Medulla oblongata (tissue), 1 donor: ENCODE data around the gene CUTC.
"Not testable (repeated sequence)": the region's sequence is repeated elsewhere in the genome, so short reads cannot be mapped to it uniquely, and the experiment has no call there.

Experiments used
- DNase-seq: peaks from one replicate; pipeline ENCODE4 v3.0.0-alpha.2; 2015; ENCODE audit errors: extremely low spot score

CUTC gene

GRCh38 chr10:99742701-99743100, 10.7 kb downstream of the CUTC start:
- no peak for DNase-seq

- DNase-seq = no peak
Measured at GRCh38 chr10:99743841-99744240, 11.8 kb downstream of the CUTC start.

- DNase-seq = not testable (repeated sequence)
Measured at GRCh38 chr10:99746166-99746565, 14.1 kb downstream of the CUTC start.

- DNase-seq = no peak
Measured at GRCh38 chr10:99748823-99749451, 16.9 kb downstream of the CUTC start.

GRCh38 chr10:99750641-99751040, 18.6 kb downstream of the CUTC start:
- no peak for DNase-seq

DNA sequence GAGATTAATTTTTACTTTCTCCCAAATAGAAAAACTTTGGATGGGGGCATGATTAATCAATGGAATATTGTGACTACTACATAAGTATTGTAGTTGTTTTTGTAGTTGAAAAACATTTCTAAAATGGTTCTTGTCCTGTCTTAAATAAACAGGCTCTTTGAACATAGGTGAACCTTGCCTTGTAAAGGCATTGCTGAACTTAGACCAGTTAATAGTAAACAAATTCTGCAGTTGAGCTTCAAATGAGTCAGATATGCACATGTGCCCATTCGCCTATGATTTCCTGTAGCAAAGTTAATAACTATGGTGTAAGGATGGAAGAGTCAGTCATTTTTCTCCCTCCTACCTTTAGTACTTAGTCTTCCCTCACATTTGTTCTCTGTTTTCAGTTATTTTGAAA, 22.6 kb downstream of the CUTC start:
- no peak for DNase-seq

GRCh38 chr10:99756159-99756558, 24.1 kb downstream of the CUTC start:
- no peak for DNase-seq

DNA sequence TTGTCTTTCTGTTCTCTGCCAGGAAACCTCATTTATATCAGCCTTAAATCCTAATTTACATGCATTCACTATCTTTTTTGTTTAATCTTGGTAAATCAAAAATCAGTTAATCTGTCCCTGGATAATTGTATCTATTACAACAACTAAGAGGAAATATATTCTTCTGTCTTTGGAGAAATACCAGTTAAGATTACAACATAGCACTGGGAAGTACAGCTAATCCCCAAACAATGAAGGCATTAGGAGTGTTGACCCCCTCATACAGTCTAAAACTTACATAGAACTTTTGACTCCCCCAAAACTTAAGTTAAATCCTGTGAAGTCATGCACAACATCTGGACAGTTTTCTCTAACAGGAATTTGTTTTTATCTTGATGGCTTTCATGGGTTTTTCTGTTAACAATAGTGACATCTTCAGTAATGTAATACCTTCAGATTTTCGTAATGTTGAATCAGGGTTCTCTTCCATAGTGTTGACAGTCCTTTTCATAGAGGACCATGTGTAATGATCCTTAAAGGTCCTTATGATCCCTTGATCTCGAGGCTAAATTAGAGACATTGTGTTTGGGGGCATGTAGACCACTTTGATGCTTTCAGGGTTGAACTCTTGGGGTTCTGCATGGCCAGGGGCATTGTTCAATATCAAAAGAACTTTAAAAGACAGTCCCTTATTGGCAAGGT, 26.3 kb downstream of the CUTC start:
- no peak for DNase-seq

DNA sequence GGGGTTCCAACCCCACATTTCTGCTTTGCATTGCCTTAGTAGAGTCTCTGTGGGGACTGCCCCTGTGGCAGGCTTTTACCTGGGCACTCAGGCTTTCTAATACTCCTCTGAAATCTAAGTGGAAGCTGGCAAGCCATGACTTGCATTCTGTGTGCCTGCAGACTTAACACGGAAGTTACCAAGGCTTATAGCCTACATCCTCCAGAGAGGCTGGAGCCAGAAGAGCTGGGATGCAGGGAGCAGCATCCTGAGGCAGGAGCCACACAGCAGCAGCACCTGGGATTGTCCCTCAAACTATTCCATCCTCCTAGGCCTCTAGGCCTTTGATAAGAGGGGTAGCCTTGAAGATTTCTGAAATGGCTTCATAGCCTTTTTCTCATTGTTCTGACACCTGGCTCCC, 28.3 kb downstream of the CUTC start:
- no peak for DNase-seq

DNA sequence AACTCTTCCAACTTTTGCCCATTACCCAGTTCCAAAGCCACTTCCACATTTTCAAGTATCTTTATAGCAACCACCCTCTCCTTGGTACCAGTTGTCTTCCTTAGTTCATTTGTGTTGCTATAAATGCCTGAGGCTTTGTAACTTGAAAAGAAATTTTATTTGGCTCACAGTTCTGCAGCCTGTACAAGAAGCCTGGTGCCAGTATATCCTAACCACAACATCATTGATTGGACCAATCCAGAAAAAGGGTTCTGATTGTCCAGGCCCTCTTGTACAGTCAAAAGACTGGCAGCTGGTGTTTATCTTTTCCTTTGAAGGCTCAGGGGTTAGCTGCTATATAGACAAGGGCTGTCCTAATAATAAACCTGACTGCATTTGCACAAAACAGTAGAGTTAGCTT, 29.3 kb downstream of the CUTC start:
- no peak for DNase-seq

- no peak for DNase-seq
Measured at GRCh38 chr10:99765672-99766301, 33.8 kb downstream of the CUTC start.

DNA sequence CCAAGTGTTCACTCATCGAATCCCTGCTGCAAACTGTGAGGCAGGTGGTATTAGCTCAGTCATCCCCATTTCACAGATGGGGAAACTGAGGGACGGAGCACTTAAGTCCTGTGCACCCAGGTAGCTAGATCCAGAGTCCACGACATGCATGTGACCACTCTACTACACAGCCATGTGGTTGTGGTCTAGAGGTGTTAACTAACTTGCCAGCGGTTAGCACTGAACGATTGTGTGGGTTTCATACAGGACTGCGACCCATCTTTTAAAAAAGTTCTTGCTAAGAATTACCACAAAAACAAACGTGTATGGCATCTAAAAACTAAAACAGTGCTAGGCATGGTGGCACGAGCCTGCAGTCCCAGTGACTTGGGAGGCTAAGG, 34.3 kb downstream of the CUTC start:
- DNase-seq = no peak

DNA sequence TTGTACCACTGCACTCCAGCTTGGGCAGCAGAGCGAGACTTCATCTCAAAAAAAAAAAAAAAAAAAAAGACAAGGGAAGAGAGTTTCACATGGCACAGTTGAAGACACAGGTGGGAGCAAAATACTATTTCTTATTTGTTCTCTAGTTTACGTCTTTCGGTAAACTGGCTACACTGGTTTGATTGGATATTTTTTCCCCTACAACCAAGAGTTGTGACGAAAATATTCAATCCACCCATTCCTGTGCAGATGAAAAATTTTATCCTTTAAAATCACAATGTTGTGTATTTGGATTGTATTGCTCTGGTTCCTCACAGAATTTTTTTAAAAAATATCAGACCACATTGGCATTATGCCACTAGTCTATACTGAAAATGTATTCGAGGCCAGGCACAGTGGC, 35.9 kb downstream of the CUTC start:
- no peak for DNase-seq

DNA sequence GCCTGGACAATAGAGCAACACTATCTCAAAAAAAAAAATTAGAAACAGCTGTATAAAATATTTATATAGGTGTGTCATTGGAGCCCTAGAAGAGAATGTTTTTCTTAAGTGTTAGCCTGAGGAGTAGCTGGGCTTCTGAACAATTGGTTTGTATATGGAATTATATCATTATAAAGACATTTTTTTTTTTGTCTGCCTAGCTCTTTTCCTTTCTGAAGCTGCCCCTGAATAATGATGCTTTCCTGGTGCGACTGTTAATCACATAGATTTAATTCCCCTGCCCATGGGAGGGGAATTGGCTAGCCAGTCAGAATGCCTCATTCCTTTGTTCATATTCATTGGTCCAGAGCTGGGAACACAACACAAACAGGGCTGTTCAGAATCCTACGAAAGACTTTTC, 36.5 kb downstream of the CUTC start:
- no peak for DNase-seq

DNA sequence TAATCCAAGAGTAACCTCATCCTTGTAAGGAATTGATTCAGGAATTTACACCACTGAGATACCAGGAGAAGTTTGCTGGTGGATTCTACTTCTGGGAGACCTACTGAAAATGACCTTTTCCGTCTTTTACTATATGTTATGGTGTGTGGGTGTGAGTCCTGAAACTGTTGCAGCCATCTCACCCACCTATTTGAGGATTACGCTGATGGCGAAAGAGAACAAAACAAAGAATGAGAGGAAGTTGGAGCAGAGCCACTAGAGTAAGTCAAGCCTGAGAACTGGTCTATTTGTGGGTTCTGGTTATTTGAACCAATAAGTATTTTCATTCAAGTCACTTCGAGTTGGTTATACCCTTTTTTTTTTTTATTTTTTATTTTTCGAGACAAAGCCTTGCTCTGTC, 37.7 kb downstream of the CUTC start:
- no peak for DNase-seq

- DNase-seq = no peak
Measured at GRCh38 chr10:99770408-99771045, 38.5 kb downstream of the CUTC start.

DNA sequence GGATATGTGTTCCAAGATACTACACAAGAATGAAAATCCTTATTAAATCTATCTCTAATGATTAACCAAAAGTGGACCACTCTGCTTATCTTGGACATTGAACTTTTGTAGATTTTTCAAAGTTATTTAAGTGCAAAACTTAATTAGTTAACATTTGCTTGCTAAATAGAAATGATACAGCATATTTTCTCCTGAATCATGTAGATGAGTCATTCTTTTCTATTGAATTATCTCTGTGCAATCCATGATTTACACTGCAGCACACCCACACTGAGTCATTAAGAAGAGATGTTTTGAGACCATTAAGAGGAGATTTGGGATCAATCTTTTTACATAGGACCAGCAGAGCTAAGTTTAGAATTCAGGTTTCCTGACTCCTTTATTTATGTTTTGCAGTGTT, 43.8 kb downstream of the CUTC start:
- DNase-seq = no peak

- DNase-seq = no peak
Measured at GRCh38 chr10:99777918-99778714, 46.1 kb downstream of the CUTC start.

GRCh38 chr10:99779335-99779734, 47.3 kb downstream of the CUTC start:
- DNase-seq = no peak

DNA sequence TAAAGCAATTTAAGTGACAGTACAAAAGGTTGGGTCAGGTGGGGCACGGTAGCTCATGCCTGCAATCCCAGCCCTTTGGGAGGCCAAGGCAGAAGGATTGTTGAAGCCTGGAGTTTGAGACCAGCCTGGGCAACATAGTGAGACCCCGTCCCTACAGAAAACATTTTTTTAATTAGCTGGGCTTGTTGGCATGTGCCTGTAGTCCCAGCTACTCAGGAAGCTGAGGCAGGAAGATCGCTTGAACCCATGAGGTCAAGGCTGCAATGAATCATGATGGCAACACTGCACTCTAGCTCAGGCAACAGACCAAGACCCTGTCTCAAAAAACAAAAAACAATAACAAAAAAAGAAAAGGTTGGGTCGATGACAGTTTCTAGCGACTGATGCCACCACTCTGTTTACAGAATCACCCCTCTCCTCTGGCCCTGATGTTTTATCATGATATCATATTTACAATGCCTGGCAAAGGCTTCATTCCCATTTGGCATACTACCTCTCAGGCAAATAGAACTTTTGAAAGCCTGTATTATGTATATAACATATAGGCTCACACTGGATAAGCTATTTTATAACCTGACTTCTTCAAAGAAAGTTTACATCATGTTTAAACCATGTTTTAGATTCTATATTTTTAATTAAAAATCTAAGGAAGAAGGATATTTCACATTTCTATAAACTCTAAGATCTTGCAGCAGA, 49.8 kb downstream of the CUTC start:
- no peak for DNase-seq
